Astrocyte (in vitro differentiated cells and primary cell): ENCODE measurements around the gene VCL. TPM values are rescaled to one million over a fixed set of nuclear protein-coding genes. Genes with fewer than 3 reads are reported as not detected.

Experiments used
- DNase-seq: peaks from one replicate; pipeline ENCODE4 v3.0.0-alpha.2; 2010; ENCODE audit warnings: low read depth
- FAIRE-seq: peaks from 2 replicates; lab custom pipeline; 2011; peaks lifted over from hg19 to GRCh38; lab: Jason Lieb, UNC
- H2AFZ ChIP-seq: 2 replicates; pipeline ENCODE4 v1.6.0; 2012; ENCODE audit warnings: low read depth, low read length, inconsistent platforms
- H3K27ac ChIP-seq: 2 replicates; pipeline ENCODE4 v1.5.1; 2011; ENCODE audit warnings: low read depth, low read length, inconsistent platforms
- H3K27me3 ChIP-seq: 2 replicates; pipeline ENCODE4 v1.6.0; 2011; ENCODE audit warnings: low read length, inconsistent platforms; ENCODE audit not compliant: insufficient read depth
- H3K36me3 ChIP-seq: 2 replicates; pipeline ENCODE4 v1.5.1; 2011; ENCODE audit warnings: low read length, inconsistent platforms; ENCODE audit not compliant: insufficient read depth
- H3K4me1 ChIP-seq: 2 replicates; pipeline ENCODE4 v1.5.1; 2011; ENCODE audit warnings: low read length, inconsistent platforms; ENCODE audit not compliant: insufficient read depth
- H3K4me2 ChIP-seq: 2 replicates; pipeline ENCODE4 v1.6.0; 2012; ENCODE audit warnings: low read length, inconsistent platforms
- H3K4me3 ChIP-seq: 2 replicates; pipeline ENCODE4 v1.5.1; 2011; ENCODE audit warnings: low read depth, mild to moderate bottlenecking, low read length, inconsistent platforms; ENCODE audit not compliant: insufficient read depth
- H3K79me2 ChIP-seq: 2 replicates; pipeline ENCODE4 v1.6.0; 2012; ENCODE audit warnings: mild to moderate bottlenecking, low read length, inconsistent platforms; ENCODE audit not compliant: insufficient read depth
- H3K9ac ChIP-seq: 2 replicates; pipeline ENCODE4 v1.6.0; 2012; ENCODE audit warnings: mild to moderate bottlenecking, low read length, inconsistent platforms
- H3K9me3 ChIP-seq: 2 replicates; pipeline ENCODE4 v1.5.1; 2012; ENCODE audit warnings: low read depth, mild to moderate bottlenecking, low read length, inconsistent platforms; ENCODE audit not compliant: insufficient read depth
- H4K20me1 ChIP-seq: 2 replicates; pipeline ENCODE4 v1.6.0; 2012; ENCODE audit warnings: low read length, inconsistent platforms; ENCODE audit not compliant: insufficient read depth
- H3K27ac Mint-ChIP-seq: one replicate; pipeline ENCODE4 v1.8.0; 2021; ENCODE audit warnings: mild to moderate bottlenecking, mixed read lengths; ENCODE audit not compliant: unreplicated experiment
- H3K27me3 Mint-ChIP-seq: one replicate; pipeline ENCODE4 v1.8.0; 2021; ENCODE audit warnings: low read depth, mixed read lengths; ENCODE audit not compliant: unreplicated experiment
- H3K36me3 Mint-ChIP-seq: one replicate; pipeline ENCODE4 v1.8.0; 2021; ENCODE audit warnings: low read depth, mixed read lengths; ENCODE audit not compliant: unreplicated experiment
- H3K4me1 Mint-ChIP-seq: one replicate; pipeline ENCODE4 v1.8.0; 2021; ENCODE audit warnings: low read depth, mixed read lengths; ENCODE audit not compliant: unreplicated experiment
- H3K4me3 Mint-ChIP-seq: one replicate; pipeline ENCODE4 v1.8.0; 2021; ENCODE audit warnings: mild to moderate bottlenecking, moderate library complexity, mixed read lengths; ENCODE audit not compliant: unreplicated experiment
- H3K9me3 Mint-ChIP-seq: one replicate; pipeline ENCODE4 v1.8.0; 2021; ENCODE audit warnings: mild to moderate bottlenecking, mixed read lengths; ENCODE audit not compliant: unreplicated experiment
- CTCF ChIP-seq: IDR thresholded peaks from 2 replicates; pipeline ENCODE4 v1.5.1; 2011; ENCODE audit warnings: low read depth, mild to moderate bottlenecking, inconsistent platforms, low read length, moderate library complexity; ENCODE audit not compliant: insufficient read depth
- EZH2 ChIP-seq: IDR thresholded peaks from 2 replicates; pipeline ENCODE4 v1.6.1; 2012; ENCODE audit warnings: mild to moderate bottlenecking, low read length, inconsistent platforms; ENCODE audit not compliant: insufficient read depth
- total RNA-seq: library from RNA; stranded (reverse); gene quantifications from 2 replicates; pipeline ENCODE4 v1.2.1, GENCODE V29; 2021

VCL gene
- total RNA-seq, 1 donor from 2014 or later = 474 TPM

- Mint-ChIP-seq H3K27ac (no peak overlapping the region), H3K4me1 (peaks cover 4% of the 10 kb centered on the region), H3K27me3 (no peaks in the 10 kb centered on the region), H3K9me3 (peaks cover 3% of the 10 kb centered on the region), H3K4me3 (no peak overlapping the region), H3K36me3 (peaks cover 3% of the 10 kb centered on the region)
- no peak for DNase-seq
- Histone ChIP-seq H3K27ac (no peak overlapping the region), H3K4me1 (peaks cover 7% of the 10 kb centered on the region), H3K27me3 (no peaks in the 10 kb centered on the region), H4K20me1 (no peaks in the 10 kb centered on the region), H3K4me3 (no peak overlapping the region), H3K4me2 (peak overlapping the region; percentile 27), H3K36me3 (no peaks in the 10 kb centered on the region), H3K9ac (no peak overlapping the region), H2AFZ (no peak overlapping the region), H3K79me2 (no peaks in the 10 kb centered on the region), H3K9me3 (no peaks in the 10 kb centered on the region)
- TF ChIP-seq CTCF (no peak), EZH2 (no peak)
- no peak for FAIRE-seq
Measured at GRCh38 chr10:73950155-73950948, 47.6 kb upstream of the VCL start.

GRCh38 chr10:73953665-73954064 is 44.3 kb upstream of the VCL start:
- Histone ChIP-seq H3K9me3 (no peaks in the 10 kb centered on the region), H3K4me2 (no peak overlapping the region), H3K9ac (no peak overlapping the region), H3K27ac (no peak overlapping the region), H3K27me3 (no peaks in the 10 kb centered on the region), H3K36me3 (no peaks in the 10 kb centered on the region), H3K4me1 (peaks cover 17% of the 10 kb centered on the region), H3K79me2 (no peaks in the 10 kb centered on the region), H2AFZ (no peak overlapping the region), H4K20me1 (no peaks in the 10 kb centered on the region), H3K4me3 (no peak overlapping the region)
- FAIRE-seq (no peak), DNase-seq (peak; percentile 94)
- no peak overlapping the region for H3K27ac Mint-ChIP-seq
- no peaks in the 10 kb centered on the region for H3K9me3 Mint-ChIP-seq
- H3K4me1 Mint-ChIP-seq = peaks cover 13% of the 10 kb centered on the region
- TF ChIP-seq EZH2 (no peak), CTCF (no peak)
- peaks cover 1% of the 10 kb centered on the region for H3K27me3 Mint-ChIP-seq
- no peak overlapping the region for H3K4me3 Mint-ChIP-seq
- H3K36me3 Mint-ChIP-seq = no peaks in the 10 kb centered on the region

- no peaks in the 10 kb centered on the region for H3K9me3 Mint-ChIP-seq
- H3K27me3 ChIP-seq = no peaks in the 10 kb centered on the region
- H3K27ac ChIP-seq = no peak overlapping the region
- H3K36me3 Mint-ChIP-seq = no peaks in the 10 kb centered on the region
- no peak overlapping the region for H3K9ac ChIP-seq
- no peak for FAIRE-seq
- TF ChIP-seq CTCF (no peak), EZH2 (no peak)
- H4K20me1 ChIP-seq = no peaks in the 10 kb centered on the region
- H3K4me2 ChIP-seq = no peak overlapping the region
- no peak for DNase-seq
- peaks cover 6% of the 10 kb centered on the region for H3K27me3 Mint-ChIP-seq
- no peak overlapping the region for H2AFZ ChIP-seq
- H3K4me1 Mint-ChIP-seq = peaks cover 16% of the 10 kb centered on the region
- H3K4me3 ChIP-seq = no peak overlapping the region
- H3K4me1 ChIP-seq = peaks cover 17% of the 10 kb centered on the region
- no peaks in the 10 kb centered on the region for H3K9me3 ChIP-seq
- no peaks in the 10 kb centered on the region for H3K36me3 ChIP-seq
- H3K79me2 ChIP-seq = no peaks in the 10 kb centered on the region
- no peak overlapping the region for H3K27ac Mint-ChIP-seq
- no peak overlapping the region for H3K4me3 Mint-ChIP-seq
Measured at GRCh38 chr10:73954737-73955136, 43.2 kb upstream of the VCL start.
